Measurements from ENCODE around the gene FASN.

DNA sequence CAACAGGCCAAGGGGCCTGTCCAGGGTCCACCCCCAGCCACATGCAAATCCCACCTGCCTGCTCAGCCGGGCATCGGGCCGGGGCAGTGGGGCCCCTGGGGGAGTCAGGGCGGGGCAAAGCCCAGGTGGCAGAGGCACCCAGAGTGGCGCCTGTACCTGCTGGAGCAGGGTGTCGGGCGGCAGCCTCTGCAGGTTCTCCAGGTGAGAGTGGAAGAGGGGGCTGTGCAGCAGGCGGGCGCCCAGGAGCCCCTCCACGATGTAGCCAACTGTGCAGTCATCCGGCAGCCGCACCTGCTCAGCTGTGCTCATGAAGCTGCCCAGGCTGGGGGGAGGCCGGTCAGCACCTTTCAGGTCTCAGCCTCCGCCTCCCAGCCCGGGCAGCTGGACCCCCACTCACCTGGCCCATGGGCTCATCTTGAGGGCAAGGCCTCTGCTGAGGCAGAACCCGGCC lies 48.5 kb downstream of the FASN start:
- TF ChIP-seq, protein P1, sequence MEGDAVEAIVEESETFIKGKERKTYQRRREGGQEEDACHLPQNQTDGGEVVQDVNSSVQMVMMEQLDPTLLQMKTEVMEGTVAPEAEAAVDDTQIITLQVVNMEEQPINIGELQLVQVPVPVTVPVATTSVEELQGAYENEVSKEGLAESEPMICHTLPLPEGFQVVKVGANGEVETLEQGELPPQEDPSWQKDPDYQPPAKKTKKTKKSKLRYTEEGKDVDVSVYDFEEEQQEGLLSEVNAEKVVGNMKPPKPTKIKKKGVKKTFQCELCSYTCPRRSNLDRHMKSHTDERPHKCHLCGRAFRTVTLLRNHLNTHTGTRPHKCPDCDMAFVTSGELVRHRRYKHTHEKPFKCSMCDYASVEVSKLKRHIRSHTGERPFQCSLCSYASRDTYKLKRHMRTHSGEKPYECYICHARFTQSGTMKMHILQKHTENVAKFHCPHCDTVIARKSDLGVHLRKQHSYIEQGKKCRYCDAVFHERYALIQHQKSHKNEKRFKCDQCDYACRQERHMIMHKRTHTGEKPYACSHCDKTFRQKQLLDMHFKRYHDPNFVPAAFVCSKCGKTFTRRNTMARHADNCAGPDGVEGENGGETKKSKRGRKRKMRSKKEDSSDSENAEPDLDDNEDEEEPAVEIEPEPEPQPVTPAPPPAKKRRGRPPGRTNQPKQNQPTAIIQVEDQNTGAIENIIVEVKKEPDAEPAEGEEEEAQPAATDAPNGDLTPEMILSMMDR (IDR thresholded peaks at IDR 0.05): no peak
- no peak for TF ChIP-seq POLR2A (IDR thresholded peaks at IDR 0.05)

All from Peyer's patch (tissue), 4 donors.